ENCODE data around the gene PGBD5.

PGBD5 gene

GRCh38 chr1:230278376-230278775 is 147.8 kb downstream of the PGBD5 start:
- TF ChIP-seq ZFP30 (CRISPR knock-in tag; IDR thresholded peaks at IDR 0.05) (no peak), ZNF70 (CRISPR knock-in tag; IDR thresholded peaks at IDR 0.05) (no peak), POU6F1 (CRISPR knock-in tag; IDR thresholded peaks at IDR 0.05; ENCODE audit: borderline replicate concordance, low read depth) (no peak), TOX (CRISPR knock-in tag; IDR thresholded peaks at IDR 0.05; ENCODE audit: borderline replicate concordance) (no peak), CSDC2 (CRISPR knock-in tag; IDR thresholded peaks at IDR 0.05) (no peak), BACH2 (CRISPR knock-in tag; IDR thresholded peaks at IDR 0.05; ENCODE audit: borderline replicate concordance) (no peak), SNAI2 (CRISPR knock-in tag; IDR thresholded peaks at IDR 0.05) (no peak), ESRRG (CRISPR knock-in tag; IDR thresholded peaks at IDR 0.05) (no peak), PATZ1 (CRISPR knock-in tag; IDR thresholded peaks at IDR 0.05; ENCODE audit: borderline replicate concordance) (no peak), ARNTL (CRISPR knock-in tag; IDR thresholded peaks at IDR 0.05; ENCODE audit: borderline replicate concordance, low read depth) (no peak), OSR1 (CRISPR knock-in tag; IDR thresholded peaks at IDR 0.05) (no peak), PPARA (CRISPR knock-in tag; IDR thresholded peaks at IDR 0.05; ENCODE audit: borderline replicate concordance) (no peak), ZC3H10 (CRISPR knock-in tag; IDR thresholded peaks at IDR 0.05) (no peak), GLIS3 (CRISPR knock-in tag; IDR thresholded peaks at IDR 0.05) (no peak), ZFP3 (CRISPR knock-in tag; IDR thresholded peaks at IDR 0.05) (no peak), TSHZ2 (CRISPR knock-in tag; IDR thresholded peaks at IDR 0.05) (no peak), ZNF8 (CRISPR knock-in tag; IDR thresholded peaks at IDR 0.05) (no peak), ISL1 (CRISPR knock-in tag; IDR thresholded peaks at IDR 0.05) (no peak), CREB5 (CRISPR knock-in tag; IDR thresholded peaks at IDR 0.05; ENCODE audit: low read depth) (no peak), RARB (CRISPR knock-in tag; IDR thresholded peaks at IDR 0.05) (no peak)
- ATAC-seq = no peak

GRCh38 chr1:230277201-230278025 is 148.7 kb downstream of the PGBD5 start:
- TF ChIP-seq TCF4 (CRISPR knock-in tag; IDR thresholded peaks at IDR 0.05; ENCODE audit: borderline replicate concordance) = no peak
- TF ChIP-seq CSDC2 (CRISPR knock-in tag; IDR thresholded peaks at IDR 0.05) = no peak
- no peak for TF ChIP-seq ZFP30 (CRISPR knock-in tag; IDR thresholded peaks at IDR 0.05)
- no peak for TF ChIP-seq SNAI2 (CRISPR knock-in tag; IDR thresholded peaks at IDR 0.05)
- TF ChIP-seq POU6F1 (CRISPR knock-in tag; IDR thresholded peaks at IDR 0.05; ENCODE audit: borderline replicate concordance, low read depth) = no peak
- no peak for TF ChIP-seq ZNF70 (CRISPR knock-in tag; IDR thresholded peaks at IDR 0.05)
- no peak for TF ChIP-seq ZC3H10 (CRISPR knock-in tag; IDR thresholded peaks at IDR 0.05)
- TF ChIP-seq ESRRG (CRISPR knock-in tag; IDR thresholded peaks at IDR 0.05) = no peak
- no peak for TF ChIP-seq ZNF565 (CRISPR knock-in tag; conservative IDR thresholded peaks at IDR 0.05; ENCODE audit: low read depth)
- TF ChIP-seq CREB5 (CRISPR knock-in tag; IDR thresholded peaks at IDR 0.05; ENCODE audit: low read depth) = no peak
- TF ChIP-seq ISL1 (CRISPR knock-in tag; IDR thresholded peaks at IDR 0.05) = no peak
- no peak for TF ChIP-seq PPARA (CRISPR knock-in tag; IDR thresholded peaks at IDR 0.05; ENCODE audit: borderline replicate concordance)
- TF ChIP-seq GLIS3 (CRISPR knock-in tag; IDR thresholded peaks at IDR 0.05) = no peak
- TF ChIP-seq ZFP3 (CRISPR knock-in tag; IDR thresholded peaks at IDR 0.05) = no peak
- no peak for TF ChIP-seq PATZ1 (CRISPR knock-in tag; IDR thresholded peaks at IDR 0.05; ENCODE audit: borderline replicate concordance)
- no peak for ATAC-seq

All from SK-N-SH treated with all-trans-retinoic acid at 6 μM for 48 hours (cell line).